Measurements from ENCODE around the gene MMS19.
A peak's percentile ranks its signal among the peaks of the same experiment; 100 is the strongest.

The MMS19 gene

GRCh38 chr10:97511711-97512440 lies 13.7 kb upstream of the MMS19 start:
- DNase-seq (ENCODE audit: low read depth) = no peak
- H3K4me3 ChIP-seq (replicated peaks; ENCODE audit: low read depth, low read length) = no peak overlapping the region
- TF ChIP-seq CTCF (IDR thresholded peaks at IDR 0.05; ENCODE audit: low read length, missing control alignments) = no peak

- TF ChIP-seq CTCF (IDR thresholded peaks at IDR 0.05; ENCODE audit: low read length, missing control alignments) = no peak
- DNase-seq (ENCODE audit: low read depth) = no peak
- no peak overlapping the region for H3K4me3 ChIP-seq (replicated peaks; ENCODE audit: low read depth, low read length)
Measured at GRCh38 chr10:97510686-97511085, 12.5 kb upstream of the MMS19 start.

GRCh38 chr10:97509120-97509680 lies 11.0 kb upstream of the MMS19 start:
- H3K4me3 ChIP-seq (replicated peaks; ENCODE audit: low read depth, low read length) = no peak overlapping the region
- TF ChIP-seq CTCF (IDR thresholded peaks at IDR 0.05; ENCODE audit: low read length, missing control alignments) = no peak
- no peak for DNase-seq (ENCODE audit: low read depth)

- no peak for TF ChIP-seq CTCF (IDR thresholded peaks at IDR 0.05; ENCODE audit: low read length, missing control alignments)
- H3K4me3 ChIP-seq (replicated peaks; ENCODE audit: low read depth, low read length) = no peak overlapping the region
- peak; percentile 76 for DNase-seq (ENCODE audit: low read depth)
Measured at GRCh38 chr10:97508342-97508741, 10.1 kb upstream of the MMS19 start.

GRCh38 chr10:97506199-97506991 lies 8.2 kb upstream of the MMS19 start:
- no peak overlapping the region for H3K4me3 ChIP-seq (replicated peaks; ENCODE audit: low read depth, low read length)
- TF ChIP-seq CTCF (IDR thresholded peaks at IDR 0.05; ENCODE audit: low read length, missing control alignments) = no peak
- no peak for DNase-seq (ENCODE audit: low read depth)

- DNase-seq (ENCODE audit: low read depth) = no peak
- H3K4me3 ChIP-seq (replicated peaks; ENCODE audit: low read depth, low read length) = no peak overlapping the region
- no peak for TF ChIP-seq CTCF (IDR thresholded peaks at IDR 0.05; ENCODE audit: low read length, missing control alignments)
Measured at GRCh38 chr10:97505152-97505551, 6.9 kb upstream of the MMS19 start.
